Naive thymus-derived CD4-positive, alpha-beta T cell (primary cell): ENCODE results near the gene AIF1L. TPM values are rescaled to one million over a fixed set of nuclear protein-coding genes. Genes with fewer than 3 reads are reported as not detected.

Source experiments
- ATAC-seq: fragments of 150-1000 bp; cut with Tn5 transposase; 2 replicates; pipeline ENCODE4 v1.10.0; 2021; ENCODE audit warnings: mild to moderate bottlenecking, moderate library complexity
- CTCF ChIA-PET: fragments of 350-600 bp; sonication (Branson Sonifier 250); formaldehyde crosslinking; loops from one replicate; lab custom pipeline; 2021; ENCODE audit warnings: antibody characterized with exemption; lab: Charles Lee
- POLR2A ChIA-PET: fragments of 350-600 bp; sonication (Branson Sonifier 250); formaldehyde crosslinking; loops from one replicate; lab custom pipeline; 2021; ENCODE audit warnings: antibody characterized with exemption, inconsistent platforms; lab: Charles Lee
- DNase-seq, 9 donors: peaks; one replicate each; pipeline versions ENCODE4 v3.0.0 to v3.0.0-alpha.2; 2020 to 2022; ENCODE audit warnings: mixed read lengths in 1 of 9
- H3K27ac ChIP-seq: one replicate; pipeline ENCODE4 v1.7.0; 2013; ENCODE audit warnings: mild to moderate bottlenecking, low read depth, low read length, moderate library complexity
- H3K27me3 ChIP-seq, 2 donors: one replicate each; pipeline ENCODE4 v1.7.0; 2013; ENCODE audit warnings: low read length in 2 of 2, mild to moderate bottlenecking in 2 of 2, moderate library complexity in 2 of 2; ENCODE audit not compliant: control insufficient read depth in 2 of 2, insufficient read depth in 2 of 2
- H3K36me3 ChIP-seq, 3 experiments: 1 replicate in 2 of 3; 2 replicates in 1 of 3; pipeline ENCODE4 v1.7.0; 2013; ENCODE audit warnings: low read length in 3 of 3, mild to moderate bottlenecking in 3 of 3, moderate library complexity in 1 of 3; ENCODE audit not compliant: insufficient read depth in 3 of 3, control insufficient read depth in 2 of 3
- H3K4me1 ChIP-seq, 2 donors: one replicate each; pipeline ENCODE4 v1.7.0; 2013; ENCODE audit warnings: low read length in 2 of 2, mild to moderate bottlenecking in 2 of 2, moderate library complexity in 1 of 2; ENCODE audit not compliant: control insufficient read depth in 2 of 2, insufficient read depth in 2 of 2
- H3K4me3 ChIP-seq: 2 replicates; pipeline ENCODE4 v1.7.0; 2013; ENCODE audit warnings: mild to moderate bottlenecking, low read length
- H3K9me3 ChIP-seq, 3 experiments: 1 replicate in 2 of 3; 2 replicates in 1 of 3; pipeline ENCODE4 v1.7.0; 2013; ENCODE audit warnings: low read length in 3 of 3; ENCODE audit not compliant: control insufficient read depth in 2 of 3
- H3K27ac Mint-ChIP-seq, 9 donors: one replicate each; pipeline ENCODE4 v1.8.0; 2020 to 2022; ENCODE audit warnings: mixed read lengths in 9 of 9, mild to moderate bottlenecking in 8 of 9, moderate library complexity in 5 of 9, inconsistent platforms in 2 of 9
- H3K27me3 Mint-ChIP-seq, 5 donors: one replicate each; pipeline ENCODE4 v1.8.0; 2021 to 2022; ENCODE audit warnings: mixed read lengths in 5 of 5, mild to moderate bottlenecking in 1 of 5
- H3K36me3 Mint-ChIP-seq, 5 donors: one replicate each; pipeline ENCODE4 v1.8.0; 2020 to 2022; ENCODE audit warnings: mixed read lengths in 5 of 5, mild to moderate bottlenecking in 3 of 5, inconsistent platforms in 1 of 5
- H3K4me1 Mint-ChIP-seq, 7 donors: one replicate each; pipeline ENCODE4 v1.8.0; 2020 to 2022; ENCODE audit warnings: mixed read lengths in 7 of 7, mild to moderate bottlenecking in 3 of 7, inconsistent platforms in 1 of 7
- H3K4me3 Mint-ChIP-seq, 10 donors: one replicate each; pipeline ENCODE4 v1.8.0; 2020 to 2022; ENCODE audit warnings: mild to moderate bottlenecking in 10 of 10, mixed read lengths in 10 of 10, moderate library complexity in 6 of 10, inconsistent platforms in 2 of 10
- H3K9me3 Mint-ChIP-seq, 11 donors: one replicate each; pipeline ENCODE4 v1.8.0; 2020 to 2022; ENCODE audit warnings: mixed read lengths in 11 of 11, mild to moderate bottlenecking in 4 of 11, inconsistent platforms in 1 of 11, moderate library complexity in 1 of 11
- intact Hi-C, 2 donors: fragments of 100-400 bp; cut with micrococcal nuclease; formaldehyde crosslinking; loops; one replicate each; pipeline ENCODE4 v1.15.1; 2023
- polyA plus RNA-seq, 2 donors: library from polyadenylated mRNA; unstranded; fragments of 300-500 nt; fragmentation: Illumina TruSeq; gene quantifications; one replicate each; pipeline ENCODE4 v1.2.3, GENCODE V29; 2021
- total RNA-seq, 6 experiments: library from RNA in 5 of 6; stranded (reverse) in 5 of 6; gene quantifications; 1 replicate in 5 of 6; 2 replicates in 1 of 6; pipeline ENCODE4 v1.2.3 and lab custom pipeline; 2021 to 2026

Gene AIF1L
- total and polyA plus RNA-seq, 7 experiments from 2014 or later, result 0.10 to 0.44 (median 0.22) TPM; not detected in 1

GRCh38 chr9:131085370-131086122 is 10.8 kb upstream of the AIF1L start:
- Mint-ChIP-seq H3K9me3 (peaks cover 0 to 1% (median 0%) of the 10 kb centered on the region in 11 donors), H3K4me3 (no peak overlapping the region), H3K27ac (peak overlapping the region in 1 of 9 donors; percentile 33), H3K4me1 (no peaks in the 10 kb centered on the region), H3K27me3 (peaks cover 0 to 2% (median 0%) of the 10 kb centered on the region in 5 donors), H3K36me3 (no peaks in the 10 kb centered on the region)
- ATAC-seq, result no peak
- ChIA-PET CTCF (no interaction called here), POLR2A (no interaction called here)
- no peak overlapping the region for H3K4me3 ChIP-seq
- H3K27me3 ChIP-seq, result no peaks in the 10 kb centered on the region
- no peaks in the 10 kb centered on the region for H3K9me3 ChIP-seq
- DNase-seq, result no peak
- no peaks in the 10 kb centered on the region for H3K4me1 ChIP-seq
- H3K27ac ChIP-seq, result no peak overlapping the region
- no peaks in the 10 kb centered on the region for H3K36me3 ChIP-seq
- intact Hi-C loops, result no loop called here

GRCh38 chr9:131087354-131087893 is 8.9 kb upstream of the AIF1L start:
- Histone ChIP-seq H3K4me3 (no peak overlapping the region), H3K27ac (no peak overlapping the region), H3K36me3 (no peaks in the 10 kb centered on the region), H3K27me3 (no peaks in the 10 kb centered on the region), H3K9me3 (no peaks in the 10 kb centered on the region), H3K4me1 (no peaks in the 10 kb centered on the region)
- intact Hi-C loops, result no loop called here
- Mint-ChIP-seq H3K27me3 (peaks cover 0 to 2% (median 0%) of the 10 kb centered on the region in 5 donors), H3K9me3 (peaks cover 0 to 1% (median 0%) of the 10 kb centered on the region in 11 donors), H3K4me1 (no peaks in the 10 kb centered on the region), H3K27ac (no peak overlapping the region), H3K4me3 (no peak overlapping the region), H3K36me3 (no peaks in the 10 kb centered on the region)
- DNase-seq, result no peak
- CTCF ChIA-PET, result no interaction called here
- ATAC-seq, result no peak
- POLR2A ChIA-PET, result no interaction called here

- ATAC-seq (no peak), DNase-seq (no peak)
- Mint-ChIP-seq H3K9me3 (peaks cover 0 to 1% (median 0%) of the 10 kb centered on the region in 11 donors), H3K36me3 (no peaks in the 10 kb centered on the region), H3K4me1 (no peaks in the 10 kb centered on the region), H3K4me3 (no peak overlapping the region), H3K27ac (no peak overlapping the region), H3K27me3 (peaks cover 10 to 12% (median 11%) of the 10 kb centered on the region in 5 donors)
- Histone ChIP-seq H3K36me3 (no peaks in the 10 kb centered on the region), H3K27ac (no peak overlapping the region), H3K27me3 (peaks cover 0 to 6% of the 10 kb centered on the region in 2 donors), H3K9me3 (no peaks in the 10 kb centered on the region), H3K4me1 (no peaks in the 10 kb centered on the region), H3K4me3 (no peak overlapping the region)
- POLR2A ChIA-PET, result no interaction called here
- intact Hi-C loops, result no loop called here
- CTCF ChIA-PET, result no interaction called here
Observed at GRCh38 chr9:131090025-131090787, 6.1 kb upstream of the AIF1L start.

GRCh38 chr9:131091352-131091992 is 4.9 kb upstream of the AIF1L start:
- Histone ChIP-seq H3K9me3 (no peaks in the 10 kb centered on the region), H3K27me3 (peaks cover 0 to 6% of the 10 kb centered on the region in 2 donors), H3K27ac (no peak overlapping the region), H3K4me3 (no peak overlapping the region), H3K4me1 (no peaks in the 10 kb centered on the region), H3K36me3 (no peaks in the 10 kb centered on the region)
- ATAC-seq (no peak), DNase-seq (no peak)
- H3K27me3 Mint-ChIP-seq, result peaks cover 17 to 22% (median 19%) of the 10 kb centered on the region in 5 donors
- H3K9me3 Mint-ChIP-seq, result peaks cover 0 to 1% (median 0%) of the 10 kb centered on the region in 11 donors
- intact Hi-C loops, result no loop called here
- no peak overlapping the region for H3K27ac Mint-ChIP-seq
- POLR2A ChIA-PET, result no interaction called here
- no peaks in the 10 kb centered on the region for H3K36me3 Mint-ChIP-seq
- no peak overlapping the region for H3K4me3 Mint-ChIP-seq
- H3K4me1 Mint-ChIP-seq, result peaks cover 3 to 6% (median 4%) of the 10 kb centered on the region in 7 donors
- CTCF ChIA-PET, result no interaction called here

- intact Hi-C loops, result no loop called here
- Mint-ChIP-seq H3K9me3 (peaks cover 0 to 1% (median 0%) of the 10 kb centered on the region in 11 donors), H3K27ac (no peak overlapping the region), H3K27me3 (peaks cover 17 to 25% (median 22%) of the 10 kb centered on the region in 5 donors), H3K4me1 (peaks cover 3 to 6% (median 5%) of the 10 kb centered on the region in 7 donors), H3K36me3 (no peaks in the 10 kb centered on the region), H3K4me3 (no peak overlapping the region)
- Histone ChIP-seq H3K27me3 (peaks cover 0 to 6% of the 10 kb centered on the region in 2 donors), H3K9me3 (no peaks in the 10 kb centered on the region), H3K27ac (no peak overlapping the region), H3K36me3 (no peaks in the 10 kb centered on the region), H3K4me1 (no peaks in the 10 kb centered on the region), H3K4me3 (no peak overlapping the region)
- ChIA-PET POLR2A (no interaction called here), CTCF (no interaction called here)
- ATAC-seq, result no peak
- no peak for DNase-seq
Observed at GRCh38 chr9:131092030-131092429, 4.3 kb upstream of the AIF1L start.

- H3K9me3 Mint-ChIP-seq, result peaks cover 0 to 1% (median 0%) of the 10 kb centered on the region in 11 donors
- POLR2A ChIA-PET, result no interaction called here
- peaks cover 24 to 32% (median 28%) of the 10 kb centered on the region in 5 donors for H3K27me3 Mint-ChIP-seq
- no peak overlapping the region for H3K27ac ChIP-seq
- no peak overlapping the region for H3K4me3 Mint-ChIP-seq
- peaks cover 3 to 12% (median 10%) of the 10 kb centered on the region in 7 donors for H3K4me1 Mint-ChIP-seq
- H3K9me3 ChIP-seq, result no peaks in the 10 kb centered on the region
- CTCF ChIA-PET, result no interaction called here
- peaks cover 0 to 6% of the 10 kb centered on the region in 2 donors for H3K27me3 ChIP-seq
- no peak overlapping the region for H3K4me3 ChIP-seq
- intact Hi-C loops, result no loop called here
- no peaks in the 10 kb centered on the region for H3K4me1 ChIP-seq
- ATAC-seq, result no peak
- H3K27ac Mint-ChIP-seq, result no peak overlapping the region
- no peaks in the 10 kb centered on the region for H3K36me3 Mint-ChIP-seq
- no peaks in the 10 kb centered on the region for H3K36me3 ChIP-seq
- no peak for DNase-seq
Observed at GRCh38 chr9:131092548-131093440, 3.5 kb upstream of the AIF1L start.
